Cardiac muscle cell (in vitro differentiated cells and primary cell): ENCODE data around the gene DYDC1. TPM values are rescaled to one million over a fixed set of nuclear protein-coding genes. Genes with fewer than 3 reads are reported as not detected.

ENCODE experiments used
- DNase-seq, 2 donors: peaks; one replicate each; pipeline versions ENCODE4 v3.0.0 to v3.0.0-alpha.2; 2010 to 2017; ENCODE audit warnings: low read depth in 1 of 2, low spot score in 1 of 2
- H3K27ac ChIP-seq: fragments of 200-600 bp; sonication (generic); 2 replicates; pipeline ENCODE4 v1.5.1; 2016
- H3K27me3 ChIP-seq: fragments of 200-600 bp; sonication (generic); 2 replicates; pipeline ENCODE4 v1.6.0; 2016; ENCODE audit warnings: control low read depth
- H3K36me3 ChIP-seq: fragments of 200-600 bp; sonication (generic); 2 replicates; pipeline ENCODE4 v1.5.1; 2016; ENCODE audit warnings: control low read depth
- H3K4me1 ChIP-seq: fragments of 200-600 bp; sonication (generic); 2 replicates; pipeline ENCODE4 v1.8.1; 2017; ENCODE audit warnings: low read depth, mild to moderate bottlenecking, mixed run types
- H3K4me3 ChIP-seq: fragments of 200-600 bp; sonication (generic); 2 replicates; pipeline ENCODE4 v1.5.1; 2016; ENCODE audit warnings: mild to moderate bottlenecking
- H3K9me3 ChIP-seq: fragments of 200-600 bp; sonication (generic); 2 replicates; pipeline ENCODE4 v1.5.1; 2017; ENCODE audit warnings: low read depth, mild to moderate bottlenecking, control low read depth
- polyA plus RNA-seq: library from polyadenylated mRNA; unstranded; fragments of >200 nt; fragmentation: Nextera tagmentation; extraction: Ambion mirVana; gene quantifications from 2 replicates; pipeline ENCODE4 v1.2.1, GENCODE V29; 2016
- total RNA-seq: library from RNA; depleted of rRNA; stranded (reverse); fragments of >200 nt; gene quantifications from 2 replicates; pipeline ENCODE4 v1.2.3, GENCODE V29; 2016
- TF ChIP-seq, protein P1 (sequence below): IDR thresholded peaks from 2 replicates; pipeline ENCODE4 v1.5.1; 2012; ENCODE audit warnings: low read depth, mild to moderate bottlenecking, low read length

The DYDC1 gene
- total and polyA plus RNA-seq, 2 experiments from 2014 or later: not detected

- H3K4me3 ChIP-seq: no peak overlapping the region
- H3K4me1 ChIP-seq: no peaks in the 10 kb centered on the region
- no peak for DNase-seq
- H3K27ac ChIP-seq: no peak overlapping the region
- no peaks in the 10 kb centered on the region for H3K27me3 ChIP-seq
- no peaks in the 10 kb centered on the region for H3K9me3 ChIP-seq
- H3K36me3 ChIP-seq: no peaks in the 10 kb centered on the region
- TF ChIP-seq, protein P1, sequence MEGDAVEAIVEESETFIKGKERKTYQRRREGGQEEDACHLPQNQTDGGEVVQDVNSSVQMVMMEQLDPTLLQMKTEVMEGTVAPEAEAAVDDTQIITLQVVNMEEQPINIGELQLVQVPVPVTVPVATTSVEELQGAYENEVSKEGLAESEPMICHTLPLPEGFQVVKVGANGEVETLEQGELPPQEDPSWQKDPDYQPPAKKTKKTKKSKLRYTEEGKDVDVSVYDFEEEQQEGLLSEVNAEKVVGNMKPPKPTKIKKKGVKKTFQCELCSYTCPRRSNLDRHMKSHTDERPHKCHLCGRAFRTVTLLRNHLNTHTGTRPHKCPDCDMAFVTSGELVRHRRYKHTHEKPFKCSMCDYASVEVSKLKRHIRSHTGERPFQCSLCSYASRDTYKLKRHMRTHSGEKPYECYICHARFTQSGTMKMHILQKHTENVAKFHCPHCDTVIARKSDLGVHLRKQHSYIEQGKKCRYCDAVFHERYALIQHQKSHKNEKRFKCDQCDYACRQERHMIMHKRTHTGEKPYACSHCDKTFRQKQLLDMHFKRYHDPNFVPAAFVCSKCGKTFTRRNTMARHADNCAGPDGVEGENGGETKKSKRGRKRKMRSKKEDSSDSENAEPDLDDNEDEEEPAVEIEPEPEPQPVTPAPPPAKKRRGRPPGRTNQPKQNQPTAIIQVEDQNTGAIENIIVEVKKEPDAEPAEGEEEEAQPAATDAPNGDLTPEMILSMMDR: no peak
Measured at GRCh38 chr10:80322711-80323110, 33.8 kb downstream of the DYDC1 start.

DNA sequence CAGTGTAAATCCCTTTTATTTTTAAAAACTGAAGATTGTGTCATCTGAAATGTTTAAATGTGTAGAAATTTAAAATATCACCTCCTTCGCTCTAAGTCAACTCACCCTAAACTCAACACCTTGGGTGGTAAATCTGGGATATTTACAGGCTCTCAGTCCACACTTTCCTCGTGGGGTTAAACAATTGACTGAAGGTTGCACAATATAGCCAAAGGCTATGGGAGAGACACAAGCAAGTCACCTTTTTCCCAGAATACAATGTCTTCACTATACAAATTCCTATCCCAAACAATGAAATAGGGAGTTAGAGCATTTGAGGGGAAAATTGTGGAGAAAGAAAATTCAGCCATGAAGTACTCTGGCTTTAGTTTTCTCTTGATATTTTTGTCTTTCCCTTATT is 34.4 kb downstream of the DYDC1 start:
- Histone ChIP-seq H3K9me3 (no peaks in the 10 kb centered on the region), H3K4me3 (no peak overlapping the region), H3K36me3 (no peaks in the 10 kb centered on the region), H3K4me1 (no peaks in the 10 kb centered on the region), H3K27me3 (no peaks in the 10 kb centered on the region), H3K27ac (no peak overlapping the region)
- no peak for DNase-seq
- TF ChIP-seq, protein P1: no peak

GRCh38 chr10:80321183-80321582 is 35.4 kb downstream of the DYDC1 start:
- no peaks in the 10 kb centered on the region for H3K27me3 ChIP-seq
- no peaks in the 10 kb centered on the region for H3K36me3 ChIP-seq
- no peaks in the 10 kb centered on the region for H3K9me3 ChIP-seq
- DNase-seq: no peak
- TF ChIP-seq, protein P1: no peak
- no peak overlapping the region for H3K4me3 ChIP-seq
- H3K4me1 ChIP-seq: no peaks in the 10 kb centered on the region
- no peak overlapping the region for H3K27ac ChIP-seq

GRCh38 chr10:80320377-80320776 is 36.2 kb downstream of the DYDC1 start:
- H3K4me3 ChIP-seq: no peak overlapping the region
- H3K4me1 ChIP-seq: no peaks in the 10 kb centered on the region
- DNase-seq: no peak
- H3K27ac ChIP-seq: no peak overlapping the region
- TF ChIP-seq, protein P1: no peak
- no peaks in the 10 kb centered on the region for H3K27me3 ChIP-seq
- H3K36me3 ChIP-seq: no peaks in the 10 kb centered on the region
- H3K9me3 ChIP-seq: no peaks in the 10 kb centered on the region

DNA sequence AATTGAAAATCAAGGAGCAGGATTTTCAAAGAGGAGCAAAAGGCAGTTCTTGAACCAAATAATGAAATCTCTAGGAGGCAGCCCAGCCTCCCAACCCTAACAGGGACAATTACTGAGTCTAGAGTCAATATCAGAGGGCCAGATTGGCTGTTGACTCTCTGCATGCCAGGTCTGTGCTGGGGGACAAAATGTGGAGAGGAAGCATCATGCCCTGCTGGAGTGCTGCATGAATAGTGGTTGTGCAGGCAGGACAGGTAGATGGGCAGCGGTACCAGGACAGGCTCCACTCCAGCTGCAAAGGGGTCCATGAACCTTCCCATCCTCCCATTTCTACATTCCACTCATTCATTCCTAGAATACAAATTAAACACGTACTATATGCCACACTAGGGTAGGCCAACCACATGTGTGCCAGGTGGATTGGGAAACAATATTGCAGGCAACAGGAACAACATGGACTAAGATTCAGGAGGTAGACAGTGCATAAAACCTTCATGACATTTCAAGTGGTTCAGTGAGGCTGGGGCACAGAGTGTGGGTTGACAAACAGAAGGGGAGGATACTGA is 36.7 kb downstream of the DYDC1 start:
- no peaks in the 10 kb centered on the region for H3K4me1 ChIP-seq
- no peaks in the 10 kb centered on the region for H3K9me3 ChIP-seq
- H3K4me3 ChIP-seq: no peak overlapping the region
- H3K27ac ChIP-seq: no peak overlapping the region
- DNase-seq: no peak
- no peaks in the 10 kb centered on the region for H3K36me3 ChIP-seq
- no peaks in the 10 kb centered on the region for H3K27me3 ChIP-seq
- TF ChIP-seq, protein P1: no peak
